ENCODE measurements around the gene RHBDD3.
"Not testable (repeated sequence)": the region's sequence is repeated elsewhere in the genome, so short reads cannot be mapped to it uniquely, and the experiment has no call there.

The RHBDD3 gene

GRCh38 chr22:29244785-29245625 is 22.8 kb downstream of the RHBDD3 start:
- no peak overlapping the region for H3K4me3 Mint-ChIP-seq
- DNase-seq (ENCODE audit: low spot score in 2 of 2) (no peak), ATAC-seq (replicated peaks; ENCODE audit: extremely low read depth, poor library complexity, severe bottlenecking) (no peak)
- H3K27ac Mint-ChIP-seq (ENCODE audit: low read depth): no peak overlapping the region
- H3K4me1 Mint-ChIP-seq: peaks cover 5% of the 10 kb centered on the region
- no peaks in the 10 kb centered on the region for H3K9me3 Mint-ChIP-seq
- no peaks in the 10 kb centered on the region for H3K36me3 Mint-ChIP-seq (ENCODE audit: insufficient read depth)
- peaks cover 19% of the 10 kb centered on the region for H3K27me3 Mint-ChIP-seq

GRCh38 chr22:29243874-29244446 is 23.8 kb downstream of the RHBDD3 start:
- no peaks in the 10 kb centered on the region for H3K9me3 Mint-ChIP-seq

GRCh38 chr22:29240481-29240880 is 27.3 kb downstream of the RHBDD3 start:
- H3K9me3 Mint-ChIP-seq; H3K4me1 Mint-ChIP-seq; H3K36me3 Mint-ChIP-seq (ENCODE audit: insufficient read depth): not testable (repeated sequence)

More at GRCh38 chr22:29243874-29244446, 23.8 kb downstream of the RHBDD3 start:
- H3K4me1 Mint-ChIP-seq: peaks cover 5% of the 10 kb centered on the region
- H3K4me3 Mint-ChIP-seq: no peak overlapping the region
- DNase-seq (ENCODE audit: low spot score in 2 of 2) (no peak), ATAC-seq (replicated peaks; ENCODE audit: extremely low read depth, poor library complexity, severe bottlenecking) (no peak)
- no peaks in the 10 kb centered on the region for H3K36me3 Mint-ChIP-seq (ENCODE audit: insufficient read depth)
- peaks cover 19% of the 10 kb centered on the region for H3K27me3 Mint-ChIP-seq
- no peak overlapping the region for H3K27ac Mint-ChIP-seq (ENCODE audit: low read depth)

GRCh38 chr22:29233277-29233877 is 34.4 kb downstream of the RHBDD3 start:
- Mint-ChIP-seq H3K27ac (ENCODE audit: low read depth) (no peak overlapping the region), H3K9me3 (peaks cover 6% of the 10 kb centered on the region), H3K36me3 (ENCODE audit: insufficient read depth) (peaks cover 1% of the 10 kb centered on the region), H3K27me3 (no peaks in the 10 kb centered on the region), H3K4me3 (no peak overlapping the region), H3K4me1 (no peaks in the 10 kb centered on the region)
- DNase-seq (ENCODE audit: low spot score in 2 of 2) (no peak), ATAC-seq (replicated peaks; ENCODE audit: extremely low read depth, poor library complexity, severe bottlenecking) (no peak)

More at GRCh38 chr22:29240481-29240880, 27.3 kb downstream of the RHBDD3 start:
- not testable (repeated sequence) for ATAC-seq (replicated peaks; ENCODE audit: extremely low read depth, poor library complexity, severe bottlenecking); DNase-seq (ENCODE audit: low spot score in 2 of 2); H3K27ac Mint-ChIP-seq (ENCODE audit: low read depth); H3K4me3 Mint-ChIP-seq
- H3K27me3 Mint-ChIP-seq: peaks cover 18% of the 10 kb centered on the region

- Mint-ChIP-seq H3K27ac (ENCODE audit: low read depth) (no peak overlapping the region), H3K4me1 (no peaks in the 10 kb centered on the region), H3K36me3 (ENCODE audit: insufficient read depth) (peaks cover 1% of the 10 kb centered on the region), H3K9me3 (peaks cover 6% of the 10 kb centered on the region), H3K4me3 (no peak overlapping the region), H3K27me3 (no peaks in the 10 kb centered on the region)
- DNase-seq (ENCODE audit: low spot score in 2 of 2) (no peak), ATAC-seq (replicated peaks; ENCODE audit: extremely low read depth, poor library complexity, severe bottlenecking) (no peak)
These were observed 35.5 kb downstream of the RHBDD3 start for GRCh38 chr22:29231971-29232959.

GRCh38 chr22:29230972-29231875 is 36.6 kb downstream of the RHBDD3 start:
- Mint-ChIP-seq H3K4me1 (no peaks in the 10 kb centered on the region), H3K36me3 (ENCODE audit: insufficient read depth) (peaks cover 1% of the 10 kb centered on the region), H3K4me3 (no peak overlapping the region), H3K9me3 (peaks cover 6% of the 10 kb centered on the region), H3K27ac (ENCODE audit: low read depth) (no peak overlapping the region), H3K27me3 (peaks cover 8% of the 10 kb centered on the region)
- DNase-seq (ENCODE audit: low spot score in 2 of 2): no peak
- ATAC-seq (replicated peaks; ENCODE audit: extremely low read depth, poor library complexity, severe bottlenecking): no peak

GRCh38 chr22:29226351-29226981 is 41.3 kb downstream of the RHBDD3 start:
- ATAC-seq (replicated peaks; ENCODE audit: extremely low read depth, poor library complexity, severe bottlenecking): no peak
- no peaks in the 10 kb centered on the region for H3K4me1 Mint-ChIP-seq

GRCh38 chr22:29225422-29226090 is 42.2 kb downstream of the RHBDD3 start:
- ATAC-seq (replicated peaks; ENCODE audit: extremely low read depth, poor library complexity, severe bottlenecking): no peak
- Mint-ChIP-seq H3K27ac (ENCODE audit: low read depth) (no peak overlapping the region), H3K27me3 (peaks cover 8% of the 10 kb centered on the region), H3K9me3 (no peaks in the 10 kb centered on the region), H3K4me1 (no peaks in the 10 kb centered on the region), H3K4me3 (no peak overlapping the region), H3K36me3 (ENCODE audit: insufficient read depth) (no peaks in the 10 kb centered on the region)
- DNase-seq (ENCODE audit: low spot score in 2 of 2): no peak

More at GRCh38 chr22:29226351-29226981, 41.3 kb downstream of the RHBDD3 start:
- Mint-ChIP-seq H3K4me3 (no peak overlapping the region), H3K9me3 (no peaks in the 10 kb centered on the region), H3K27ac (ENCODE audit: low read depth) (no peak overlapping the region), H3K27me3 (peaks cover 8% of the 10 kb centered on the region), H3K36me3 (ENCODE audit: insufficient read depth) (no peaks in the 10 kb centered on the region)
- DNase-seq (ENCODE audit: low spot score in 2 of 2): no peak

- no peak overlapping the region for H3K4me3 Mint-ChIP-seq
- no peaks in the 10 kb centered on the region for H3K9me3 Mint-ChIP-seq
- H3K4me1 Mint-ChIP-seq: no peaks in the 10 kb centered on the region
- no peaks in the 10 kb centered on the region for H3K36me3 Mint-ChIP-seq (ENCODE audit: insufficient read depth)
- H3K27ac Mint-ChIP-seq (ENCODE audit: low read depth): no peak overlapping the region
- DNase-seq (ENCODE audit: low spot score in 2 of 2) (no peak), ATAC-seq (replicated peaks; ENCODE audit: extremely low read depth, poor library complexity, severe bottlenecking) (no peak)
- peaks cover 8% of the 10 kb centered on the region for H3K27me3 Mint-ChIP-seq
These were observed 42.8 kb downstream of the RHBDD3 start for GRCh38 chr22:29224859-29225410.

- no peak overlapping the region for H3K4me3 Mint-ChIP-seq
- H3K27me3 Mint-ChIP-seq: peaks cover 8% of the 10 kb centered on the region
- H3K36me3 Mint-ChIP-seq (ENCODE audit: insufficient read depth): no peaks in the 10 kb centered on the region
- H3K4me1 Mint-ChIP-seq: no peaks in the 10 kb centered on the region
- H3K27ac Mint-ChIP-seq (ENCODE audit: low read depth): no peak overlapping the region
- no peak for DNase-seq (ENCODE audit: low spot score in 2 of 2)
- no peaks in the 10 kb centered on the region for H3K9me3 Mint-ChIP-seq
- ATAC-seq (replicated peaks; ENCODE audit: extremely low read depth, poor library complexity, severe bottlenecking): no peak
These were observed 43.5 kb downstream of the RHBDD3 start for GRCh38 chr22:29224121-29224858.
